ENCODE data around the gene EXD3. TPM values are rescaled to one million over a fixed set of nuclear protein-coding genes. Genes with fewer than 3 reads are reported as not detected.
"Not testable (repeated sequence)": the region's sequence is repeated elsewhere in the genome, so short reads cannot be mapped to it uniquely, and the experiment has no call there.

The EXD3 gene
- total and polyA plus RNA-seq, 4 donors: 8.6 to 30.5 (median 19.5) TPM

DNA sequence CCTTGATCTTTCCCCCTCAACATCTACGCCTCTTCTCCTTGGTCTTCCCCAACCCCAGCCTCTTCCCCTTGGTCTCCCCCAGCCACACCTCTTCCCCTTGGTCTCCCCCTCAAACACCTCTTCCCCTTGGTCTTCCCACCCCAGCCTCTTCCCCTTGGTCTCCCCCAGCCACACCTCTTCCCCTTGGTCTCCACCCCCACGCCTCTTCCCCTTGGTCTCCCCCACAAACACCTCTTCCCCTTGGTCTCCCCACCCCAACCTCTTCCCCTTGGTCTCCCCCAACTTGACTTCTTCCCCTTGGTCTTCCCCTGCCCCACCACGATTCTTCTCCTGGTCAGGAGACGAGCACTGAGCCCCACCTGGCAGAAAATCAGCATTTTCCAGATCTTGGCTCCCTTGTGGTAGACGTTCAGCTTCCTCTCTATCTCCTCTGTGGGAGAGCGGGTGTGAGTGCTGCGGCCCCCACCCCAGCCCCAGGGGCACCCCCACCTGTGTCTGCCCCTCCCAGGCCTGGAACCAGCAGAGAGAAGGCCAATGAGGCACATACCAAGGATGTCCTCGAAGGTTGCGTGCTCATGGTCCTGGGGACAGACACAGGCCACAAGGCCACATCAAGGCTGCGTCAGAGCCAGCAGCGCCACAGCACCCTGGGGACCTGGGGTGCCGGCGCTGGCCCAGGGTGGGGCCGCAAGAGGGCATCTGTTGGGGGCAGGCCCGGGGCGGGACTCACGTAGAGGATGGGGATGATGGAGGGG is 29.2 kb upstream of the EXD3 start:
- no peak overlapping the region for H3K9ac ChIP-seq (ENCODE audit: insufficient read depth in 1 of 2, low read length in 2 of 2)
- WGBS, 2 donors: 71 to 85% methylated on average over 17 of the region's 17 CpGs
- ATAC-seq (ENCODE audit: insufficient read depth, low FRiP score): no peak
- peaks cover 0 to 14% (median 3%) of the 10 kb centered on the region in 4 donors for H3K36me3 ChIP-seq (ENCODE audit: control insufficient read depth in 4 of 4, insufficient read depth in 4 of 4, low read length in 4 of 4)
- no peak overlapping the region for H3K27ac ChIP-seq (ENCODE audit: low read depth in 1 of 2, low read length in 1 of 2)
- peak in 1 of 3 donors; percentile 10 for DNase-seq
- TF ChIP-seq, protein P1, sequence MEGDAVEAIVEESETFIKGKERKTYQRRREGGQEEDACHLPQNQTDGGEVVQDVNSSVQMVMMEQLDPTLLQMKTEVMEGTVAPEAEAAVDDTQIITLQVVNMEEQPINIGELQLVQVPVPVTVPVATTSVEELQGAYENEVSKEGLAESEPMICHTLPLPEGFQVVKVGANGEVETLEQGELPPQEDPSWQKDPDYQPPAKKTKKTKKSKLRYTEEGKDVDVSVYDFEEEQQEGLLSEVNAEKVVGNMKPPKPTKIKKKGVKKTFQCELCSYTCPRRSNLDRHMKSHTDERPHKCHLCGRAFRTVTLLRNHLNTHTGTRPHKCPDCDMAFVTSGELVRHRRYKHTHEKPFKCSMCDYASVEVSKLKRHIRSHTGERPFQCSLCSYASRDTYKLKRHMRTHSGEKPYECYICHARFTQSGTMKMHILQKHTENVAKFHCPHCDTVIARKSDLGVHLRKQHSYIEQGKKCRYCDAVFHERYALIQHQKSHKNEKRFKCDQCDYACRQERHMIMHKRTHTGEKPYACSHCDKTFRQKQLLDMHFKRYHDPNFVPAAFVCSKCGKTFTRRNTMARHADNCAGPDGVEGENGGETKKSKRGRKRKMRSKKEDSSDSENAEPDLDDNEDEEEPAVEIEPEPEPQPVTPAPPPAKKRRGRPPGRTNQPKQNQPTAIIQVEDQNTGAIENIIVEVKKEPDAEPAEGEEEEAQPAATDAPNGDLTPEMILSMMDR (IDR thresholded peaks at IDR 0.05; ENCODE audit: control extremely low read depth, extremely low read depth): no peak
- peaks cover 0 to 26% (median 2%) of the 10 kb centered on the region in 5 donors for H3K4me1 ChIP-seq (ENCODE audit: control insufficient read depth in 5 of 5, insufficient read depth in 5 of 5, low read length in 5 of 5)
- peaks cover 0 to under 1% (median 0%) of the 10 kb centered on the region in 4 donors for H3K9me3 ChIP-seq (ENCODE audit: control insufficient read depth in 4 of 4, insufficient read depth in 3 of 4, low read length in 3 of 4)
- no peaks in the 10 kb centered on the region for H3K27me3 ChIP-seq (ENCODE audit: control insufficient read depth in 3 of 3, insufficient read depth in 3 of 3, low read length in 2 of 3)
- H3K4me3 ChIP-seq: no peak overlapping the region

DNA sequence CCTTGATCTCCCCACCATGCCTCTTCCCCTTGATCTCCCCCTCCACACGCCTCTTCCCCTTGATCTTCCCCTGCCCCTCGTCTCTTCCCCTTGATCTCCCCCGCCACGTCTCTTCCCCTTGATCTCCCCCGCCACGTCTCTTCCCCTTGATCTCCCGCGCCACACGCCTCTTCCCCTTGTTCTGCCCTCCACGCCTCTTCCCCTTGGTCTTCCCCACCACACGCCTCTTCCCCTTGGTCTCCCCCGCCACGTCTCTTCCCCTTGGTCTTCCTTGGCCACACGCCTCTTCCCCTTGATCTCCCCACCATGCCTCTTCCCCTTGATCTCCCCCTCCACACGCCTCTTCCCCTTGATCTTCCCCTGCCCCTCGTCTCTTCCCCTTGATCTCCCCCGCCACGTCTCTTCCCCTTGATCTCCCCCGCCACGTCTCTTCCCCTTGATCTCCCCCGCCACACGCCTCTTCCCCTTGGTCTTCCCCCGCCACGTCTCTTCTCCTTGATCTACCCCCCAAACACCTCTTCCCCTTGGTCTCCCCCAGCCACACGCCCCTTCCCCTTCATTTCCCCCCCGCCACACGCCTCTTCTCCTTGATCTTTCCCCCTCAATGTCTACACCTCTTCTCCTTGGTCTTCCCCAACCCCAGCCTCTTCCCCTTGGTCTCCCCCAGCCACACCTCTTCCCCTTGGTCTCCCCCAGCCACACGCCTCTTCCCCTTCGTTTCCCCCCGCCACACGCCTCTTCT is 28.5 kb upstream of the EXD3 start:
- not testable (repeated sequence) for H3K36me3 ChIP-seq (ENCODE audit: control insufficient read depth in 4 of 4, insufficient read depth in 4 of 4, low read length in 4 of 4); H3K9ac ChIP-seq (ENCODE audit: insufficient read depth in 1 of 2, low read length in 2 of 2); H3K27ac ChIP-seq (ENCODE audit: low read depth in 1 of 2, low read length in 1 of 2); DNase-seq; H3K27me3 ChIP-seq (ENCODE audit: control insufficient read depth in 3 of 3, insufficient read depth in 3 of 3, low read length in 2 of 3); ATAC-seq (ENCODE audit: insufficient read depth, low FRiP score); H3K9me3 ChIP-seq (ENCODE audit: control insufficient read depth in 4 of 4, insufficient read depth in 3 of 4, low read length in 3 of 4); H3K4me3 ChIP-seq
- peaks cover 0 to 26% (median 2%) of the 10 kb centered on the region in 5 donors for H3K4me1 ChIP-seq (ENCODE audit: control insufficient read depth in 5 of 5, insufficient read depth in 5 of 5, low read length in 5 of 5)
- 47 to 61% methylated on average over 16 to 21 of the region's 31 CpGs for WGBS, 2 donors

DNA sequence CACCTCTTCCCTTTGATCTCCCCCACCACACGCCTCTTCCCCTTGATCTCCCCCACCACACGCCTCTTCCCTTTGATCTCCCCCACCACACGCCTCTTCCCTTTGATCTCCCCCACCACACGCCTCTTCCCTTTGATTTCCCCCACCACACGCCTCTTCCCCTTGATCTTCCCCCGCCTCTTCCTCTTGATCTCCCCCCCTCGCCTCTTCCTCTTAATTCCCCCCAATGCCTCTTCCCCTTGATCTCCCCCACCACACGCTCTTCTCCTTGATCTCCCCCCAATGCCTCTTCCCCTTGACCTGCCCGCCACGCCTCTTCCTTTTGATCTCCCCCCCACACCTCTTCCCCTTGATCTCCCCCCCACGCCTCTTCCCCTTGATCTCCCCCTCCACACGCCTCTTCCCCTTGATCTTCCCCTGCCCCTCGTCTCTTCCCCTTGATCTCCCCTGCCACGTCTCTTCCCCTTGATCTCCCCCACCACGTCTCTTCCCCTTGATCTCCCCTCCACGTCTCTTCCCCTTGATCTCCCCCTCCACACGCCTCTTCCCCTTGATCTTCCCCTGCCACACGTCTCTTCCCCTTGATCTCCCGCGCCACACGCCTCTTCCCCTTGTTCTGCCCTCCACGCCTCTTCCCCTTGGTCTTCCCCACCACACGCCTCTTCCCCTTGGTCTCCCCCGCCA is 27.7 kb upstream of the EXD3 start:
- not testable (repeated sequence) for H3K4me3 ChIP-seq; H3K9ac ChIP-seq (ENCODE audit: insufficient read depth in 1 of 2, low read length in 2 of 2); H3K27me3 ChIP-seq (ENCODE audit: control insufficient read depth in 3 of 3, insufficient read depth in 3 of 3, low read length in 2 of 3); H3K36me3 ChIP-seq (ENCODE audit: control insufficient read depth in 4 of 4, insufficient read depth in 4 of 4, low read length in 4 of 4); H3K9me3 ChIP-seq (ENCODE audit: control insufficient read depth in 4 of 4, insufficient read depth in 3 of 4, low read length in 3 of 4); ATAC-seq (ENCODE audit: insufficient read depth, low FRiP score); H3K27ac ChIP-seq (ENCODE audit: low read depth in 1 of 2, low read length in 1 of 2); DNase-seq
- H3K4me1 ChIP-seq (ENCODE audit: control insufficient read depth in 5 of 5, insufficient read depth in 5 of 5, low read length in 5 of 5): peaks cover 0 to 26% (median 6%) of the 10 kb centered on the region in 5 donors
- 48 to 66% methylated on average over 21 to 22 of the region's 24 CpGs for WGBS, 2 donors

DNA sequence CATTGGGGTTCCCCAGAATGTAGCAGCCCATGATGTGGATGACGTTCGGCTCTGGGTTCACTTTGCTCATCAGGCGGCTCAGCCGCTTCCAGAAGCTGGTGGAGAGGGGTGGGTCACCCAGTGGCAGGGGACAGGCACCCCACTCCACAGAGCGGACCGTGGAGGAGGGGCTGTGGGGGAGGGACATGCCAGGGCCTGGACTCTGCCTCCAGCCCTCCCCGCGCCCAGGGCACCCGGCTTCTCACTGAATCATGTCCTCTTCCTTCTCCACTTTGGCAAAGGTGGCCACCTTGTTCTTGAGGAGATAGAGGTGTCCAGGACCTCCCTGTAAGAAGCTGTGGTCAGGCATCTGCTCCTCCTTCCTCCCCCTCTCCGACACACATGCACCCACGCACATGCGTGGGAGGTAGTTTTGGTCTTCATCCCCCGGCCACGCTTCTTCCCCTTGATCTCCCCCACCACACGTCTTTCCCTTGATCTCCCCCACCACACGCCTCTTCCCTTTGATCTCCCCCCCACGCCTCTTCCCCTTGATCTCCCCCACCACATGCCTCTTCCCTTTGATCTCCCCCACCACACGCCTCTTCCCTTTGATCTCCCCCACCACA is 27.1 kb upstream of the EXD3 start:
- TF ChIP-seq, protein P1 (IDR thresholded peaks at IDR 0.05; ENCODE audit: control extremely low read depth, extremely low read depth): no peak
- H3K27me3 ChIP-seq (ENCODE audit: control insufficient read depth in 3 of 3, insufficient read depth in 3 of 3, low read length in 2 of 3): no peaks in the 10 kb centered on the region
- whole genome bisulfite sequencing, 2 donors: 78 to 84% methylated on average over 18 of the region's 18 CpGs
- peaks cover 0 to 10% (median 0%) of the 10 kb centered on the region in 4 donors for H3K36me3 ChIP-seq (ENCODE audit: control insufficient read depth in 4 of 4, insufficient read depth in 4 of 4, low read length in 4 of 4)
- ATAC-seq (ENCODE audit: insufficient read depth, low FRiP score) (no peak), DNase-seq (no peak)
- no peak overlapping the region for H3K9ac ChIP-seq (ENCODE audit: insufficient read depth in 1 of 2, low read length in 2 of 2)
- H3K4me3 ChIP-seq: no peak overlapping the region
- no peak overlapping the region for H3K27ac ChIP-seq (ENCODE audit: low read depth in 1 of 2, low read length in 1 of 2)
- H3K9me3 ChIP-seq (ENCODE audit: control insufficient read depth in 4 of 4, insufficient read depth in 3 of 4, low read length in 3 of 4): peaks cover 0 to 3% (median 0%) of the 10 kb centered on the region in 4 donors
- H3K4me1 ChIP-seq (ENCODE audit: control insufficient read depth in 5 of 5, insufficient read depth in 5 of 5, low read length in 5 of 5): peaks cover 0 to 25% (median 6%) of the 10 kb centered on the region in 5 donors

Data from lung (tissue), 12 donors.